Activated CD8-positive, alpha-beta memory T cell treated with anti-CD3 and anti-CD28 coated beads for 24 hours (primary cell): Measurements from ENCODE around the gene KLHDC3.

Experiments
- DNase-seq: peaks from one replicate; pipeline ENCODE4 v3.0.0-alpha.2; 2020

The KLHDC3 gene

GRCh38 chr6:43059168-43060033, 45.4 kb downstream of the KLHDC3 start, which contains the start of the genes KLC4 and MRPL2:
TSS of gene KLC4 (plus strand) at chr6:43059631. CDS start at chr6:43061336, 1,705 bp downstream.
TSS of gene MRPL2 (minus strand) at chr6:43059434. CDS start at chr6:43059381, 53 bp downstream.
- peak; percentile 99 for DNase-seq

GRCh38 chr6:43060034-43060754, 46.1 kb downstream of the KLHDC3 start:
- no peak for DNase-seq

GRCh38 chr6:43060755-43061633, 46.9 kb downstream of the KLHDC3 start:
- no peak for DNase-seq

GRCh38 chr6:43061861-43062260, 47.8 kb downstream of the KLHDC3 start:
- DNase-seq = no peak

- no peak for DNase-seq
Measured at GRCh38 chr6:43062818-43063217, 48.8 kb downstream of the KLHDC3 start.

GRCh38 chr6:43070028-43070632, 56.1 kb downstream of the KLHDC3 start:
- no peak for DNase-seq
